ENCODE measurements around the gene SAP25.

The SAP25 gene

GRCh38 chr7:100573691-100574361 lies at the start of gene SAP25:
Gene SAP25 (minus strand): TSS chr7:100573900. CDS start chr7:100573742, 158 bp downstream.
- Histone ChIP-seq H3K79me2 (ENCODE audit: low read length) (no peaks in the 10 kb centered on the region), H4K20me1 (ENCODE audit: insufficient read depth, low read length) (no peaks in the 10 kb centered on the region), H3K4me3 (ENCODE audit: low read length) (no peak within 1 kb of the TSS), H3F3A (ENCODE audit: insufficient read depth, low read length) (no peaks in the 10 kb centered on the region), H2AFZ (ENCODE audit: low read length) (no peak within 1 kb of the TSS), H3K4me1 (ENCODE audit: low read length) (no peaks in the 10 kb centered on the region), H3K36me3 (replicated peaks; ENCODE audit: insufficient read depth, low read length) (no peaks in the 10 kb centered on the region), H3K9me2 (replicated peaks; ENCODE audit: insufficient read depth, low read length) (no peaks in the 10 kb centered on the region), H3K27me3 (replicated peaks; ENCODE audit: insufficient read depth, low read length) (peaks cover 11% of the 10 kb centered on the region), H3K9ac (ENCODE audit: low read length) (no peak within 1 kb of the TSS), H3K9me3 (replicated peaks; ENCODE audit: insufficient read depth, low read length) (no peaks in the 10 kb centered on the region), H3K27ac (ENCODE audit: low read length) (no peak within 1 kb of the TSS), H3K4me2 (ENCODE audit: low read depth, low read length) (no peak within 1 kb of the TSS)
- TF ChIP-seq EZH2phosphoT487 (IDR thresholded peaks at IDR 0.05; ENCODE audit: low read length), result no peak
- no peak for TF ChIP-seq CTCF (IDR thresholded peaks at IDR 0.05; ENCODE audit: low read length)
- no peak for TF ChIP-seq EZH2 (optimal IDR thresholded peaks at IDR 0.05; ENCODE audit: low read depth, low read length)
- no peak for DNase-seq

- H4K20me1 ChIP-seq (ENCODE audit: insufficient read depth, low read length), result no peaks in the 10 kb centered on the region
- no peak for DNase-seq
- TF ChIP-seq EZH2phosphoT487 (IDR thresholded peaks at IDR 0.05; ENCODE audit: low read length) (no peak), CTCF (IDR thresholded peaks at IDR 0.05; ENCODE audit: low read length) (no peak), EZH2 (optimal IDR thresholded peaks at IDR 0.05; ENCODE audit: low read depth, low read length) (no peak)
- H3K9me3 ChIP-seq (replicated peaks; ENCODE audit: insufficient read depth, low read length), result no peaks in the 10 kb centered on the region
- H3K4me1 ChIP-seq (ENCODE audit: low read length), result no peaks in the 10 kb centered on the region
- no peaks in the 10 kb centered on the region for H3K36me3 ChIP-seq (replicated peaks; ENCODE audit: insufficient read depth, low read length)
- H3F3A ChIP-seq (ENCODE audit: insufficient read depth, low read length), result no peaks in the 10 kb centered on the region
- no peaks in the 10 kb centered on the region for H3K9me2 ChIP-seq (replicated peaks; ENCODE audit: insufficient read depth, low read length)
- no peak overlapping the region for H3K4me2 ChIP-seq (ENCODE audit: low read depth, low read length)
- H3K27ac ChIP-seq (ENCODE audit: low read length), result no peak overlapping the region
- peaks cover 92% of the 10 kb centered on the region for H3K27me3 ChIP-seq (replicated peaks; ENCODE audit: insufficient read depth, low read length)
- no peak overlapping the region for H3K9ac ChIP-seq (ENCODE audit: low read length)
- no peak overlapping the region for H3K4me3 ChIP-seq (ENCODE audit: low read length)
- H3K79me2 ChIP-seq (ENCODE audit: low read length), result no peaks in the 10 kb centered on the region
- no peak overlapping the region for H2AFZ ChIP-seq (ENCODE audit: low read length)
These were observed 47.9 kb upstream of the SAP25 start for GRCh38 chr7:100621554-100621953.

- no peaks in the 10 kb centered on the region for H3K9me3 ChIP-seq (replicated peaks; ENCODE audit: insufficient read depth, low read length)
- H3K27me3 ChIP-seq (replicated peaks; ENCODE audit: insufficient read depth, low read length), result peaks cover 92% of the 10 kb centered on the region
- no peaks in the 10 kb centered on the region for H4K20me1 ChIP-seq (ENCODE audit: insufficient read depth, low read length)
- no peak overlapping the region for H3K9ac ChIP-seq (ENCODE audit: low read length)
- H3K79me2 ChIP-seq (ENCODE audit: low read length), result no peaks in the 10 kb centered on the region
- no peak overlapping the region for H2AFZ ChIP-seq (ENCODE audit: low read length)
- no peaks in the 10 kb centered on the region for H3K9me2 ChIP-seq (replicated peaks; ENCODE audit: insufficient read depth, low read length)
- no peak overlapping the region for H3K4me2 ChIP-seq (ENCODE audit: low read depth, low read length)
- TF ChIP-seq EZH2 (optimal IDR thresholded peaks at IDR 0.05; ENCODE audit: low read depth, low read length), result no peak
- no peak for TF ChIP-seq CTCF (IDR thresholded peaks at IDR 0.05; ENCODE audit: low read length)
- TF ChIP-seq EZH2phosphoT487 (IDR thresholded peaks at IDR 0.05; ENCODE audit: low read length), result no peak
- H3K4me1 ChIP-seq (ENCODE audit: low read length), result no peaks in the 10 kb centered on the region
- H3K27ac ChIP-seq (ENCODE audit: low read length), result no peak overlapping the region
- no peaks in the 10 kb centered on the region for H3F3A ChIP-seq (ENCODE audit: insufficient read depth, low read length)
- H3K36me3 ChIP-seq (replicated peaks; ENCODE audit: insufficient read depth, low read length), result no peaks in the 10 kb centered on the region
- H3K4me3 ChIP-seq (ENCODE audit: low read length), result no peak overlapping the region
- no peak for DNase-seq
These were observed 47.1 kb upstream of the SAP25 start for GRCh38 chr7:100620804-100621203.

Data from MM.1S (cell line).